Measurements from ENCODE around the gene MESP1.
A peak's percentile ranks its signal among the peaks of the same experiment; 100 is the strongest.

MESP1 gene

GRCh38 chr15:89743594-89743993 lies 7.5 kb downstream of the MESP1 start:
- WGBS, 2 donors (ENCODE audit: extremely low coverage in 2 of 2, insufficient read length in 2 of 2, insufficient replicate concordance in 1 of 2): no CpG with 5 or more reads among the region's 8 CpGs
- Histone ChIP-seq H2BK12ac (ENCODE audit: low read length) (no peak overlapping the region), H3K36me3 (replicated peaks in 1 of 2; ENCODE audit: control insufficient read depth in 2 of 2, insufficient read depth in 2 of 2, low read length in 2 of 2) (no peaks in the 10 kb centered on the region), H3K27me3 (ENCODE audit: control insufficient read depth in 3 of 3, insufficient read depth in 3 of 3, low read depth in 1 of 3, low read length in 3 of 3) (peaks cover 17 to 57% (median 35%) of the 10 kb centered on the region in 3 experiments), H3K4me1 (ENCODE audit: control insufficient read depth in 2 of 2, insufficient read depth in 1 of 2, low read depth in 1 of 2, low read length in 2 of 2) (peaks cover 0 to 2% of the 10 kb centered on the region in 2 donors), H2AFZ (ENCODE audit: low read length) (no peak overlapping the region), H3K18ac (ENCODE audit: low read length) (no peak overlapping the region), H2BK15ac (ENCODE audit: low read length) (no peak overlapping the region), H3K14ac (ENCODE audit: low read length) (no peak overlapping the region), H3K4ac (ENCODE audit: low read length) (no peak overlapping the region), H3K9ac (ENCODE audit: low read depth, low read length, poor library complexity) (peak overlapping the region; percentile 30), H3K4me3 (ENCODE audit: low read length in 2 of 2) (no peak overlapping the region), H2AK5ac (ENCODE audit: low read depth, low read length) (no peak overlapping the region), H4K91ac (ENCODE audit: low read depth, low read length, poor library complexity) (no peak overlapping the region), H4K8ac (ENCODE audit: low read depth, low read length) (no peak overlapping the region), H3K27ac (replicated peaks; ENCODE audit: low read length) (no peak overlapping the region), H3K23ac (ENCODE audit: low read depth, low read length, poor library complexity) (no peak overlapping the region), H2BK120ac (ENCODE audit: low read depth, low read length) (no peak overlapping the region), H3K4me2 (ENCODE audit: insufficient read depth, low read length, poor library complexity, severe bottlenecking) (no peak overlapping the region), H3K79me1 (ENCODE audit: low read depth, low read length) (peaks cover 4% of the 10 kb centered on the region), H3K9me3 (replicated peaks in 1 of 2; ENCODE audit: control insufficient read depth in 2 of 2, insufficient read depth in 1 of 2, low read depth in 1 of 2, low read length in 2 of 2) (peaks cover 0 to 2% of the 10 kb centered on the region in 2 donors), H2BK5ac (ENCODE audit: low read length) (no peak overlapping the region)
- DNase-seq (ENCODE audit: low spot score): no peak

DNA sequence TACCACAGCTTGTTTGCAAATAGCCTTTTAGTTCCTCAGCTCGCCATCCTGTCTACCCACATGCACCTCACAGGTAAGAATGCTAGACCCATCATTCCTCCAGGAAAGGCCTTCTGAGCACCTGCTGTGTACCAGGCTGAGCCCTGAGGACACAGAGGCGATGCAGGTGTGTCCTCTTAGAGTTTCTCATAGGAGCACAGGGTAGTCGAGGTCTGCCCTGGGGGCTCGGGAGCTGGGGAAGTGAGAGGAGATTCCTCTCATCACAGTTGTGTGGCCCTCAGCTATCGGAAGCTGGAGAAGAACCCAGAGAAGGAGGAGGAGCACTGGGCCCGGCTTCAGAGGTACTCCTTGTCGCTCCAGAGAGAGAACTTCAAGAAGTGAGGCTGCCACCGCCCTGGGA lies 8.0 kb downstream of the MESP1 start:
- no CpG with 5 or more reads among the region's 8 CpGs for WGBS, 2 donors (ENCODE audit: extremely low coverage in 2 of 2, insufficient read length in 2 of 2, insufficient replicate concordance in 1 of 2)
- peaks cover 0 to 2% of the 10 kb centered on the region in 2 donors for H3K9me3 ChIP-seq (replicated peaks in 1 of 2; ENCODE audit: control insufficient read depth in 2 of 2, insufficient read depth in 1 of 2, low read depth in 1 of 2, low read length in 2 of 2)
- no peak overlapping the region for H3K18ac ChIP-seq (ENCODE audit: low read length)

GRCh38 chr15:89740137-89740536 lies 10.9 kb downstream of the MESP1 start:
- no peaks in the 10 kb centered on the region for H3K79me1 ChIP-seq (ENCODE audit: low read depth, low read length)
- no peak overlapping the region for H3K27ac ChIP-seq (replicated peaks; ENCODE audit: low read length)
- H3K23ac ChIP-seq (ENCODE audit: low read depth, low read length, poor library complexity): no peak overlapping the region
- no peak overlapping the region for H3K4me2 ChIP-seq (ENCODE audit: insufficient read depth, low read length, poor library complexity, severe bottlenecking)
- no peaks in the 10 kb centered on the region for H3K4me1 ChIP-seq (ENCODE audit: control insufficient read depth in 2 of 2, insufficient read depth in 1 of 2, low read depth in 1 of 2, low read length in 2 of 2)
- H3K36me3 ChIP-seq (replicated peaks in 1 of 2; ENCODE audit: control insufficient read depth in 2 of 2, insufficient read depth in 2 of 2, low read length in 2 of 2): no peaks in the 10 kb centered on the region
- H3K27me3 ChIP-seq (ENCODE audit: control insufficient read depth in 3 of 3, insufficient read depth in 3 of 3, low read depth in 1 of 3, low read length in 3 of 3): peaks cover 0 to 47% (median 5%) of the 10 kb centered on the region in 3 experiments
- no peak overlapping the region for H2AK5ac ChIP-seq (ENCODE audit: low read depth, low read length)
- no peak overlapping the region for H3K18ac ChIP-seq (ENCODE audit: low read length)
- H4K8ac ChIP-seq (ENCODE audit: low read depth, low read length): no peak overlapping the region
- H3K14ac ChIP-seq (ENCODE audit: low read length): no peak overlapping the region
- no peak overlapping the region for H4K91ac ChIP-seq (ENCODE audit: low read depth, low read length, poor library complexity)
- DNase-seq (ENCODE audit: low spot score): peak; percentile 69
- no peak overlapping the region for H3K9ac ChIP-seq (ENCODE audit: low read depth, low read length, poor library complexity)
- H2BK5ac ChIP-seq (ENCODE audit: low read length): no peak overlapping the region
- no peaks in the 10 kb centered on the region for H3K9me3 ChIP-seq (replicated peaks in 1 of 2; ENCODE audit: control insufficient read depth in 2 of 2, insufficient read depth in 1 of 2, low read depth in 1 of 2, low read length in 2 of 2)
- WGBS, 2 donors (ENCODE audit: extremely low coverage in 2 of 2, insufficient read length in 2 of 2, insufficient replicate concordance in 1 of 2): no CpG with 5 or more reads among the region's 8 CpGs
- no peak overlapping the region for H2BK15ac ChIP-seq (ENCODE audit: low read length)
- no peak overlapping the region for H3K4me3 ChIP-seq (ENCODE audit: low read length in 2 of 2)
- H2BK12ac ChIP-seq (ENCODE audit: low read length): no peak overlapping the region
- no peak overlapping the region for H3K4ac ChIP-seq (ENCODE audit: low read length)
- H2BK120ac ChIP-seq (ENCODE audit: low read depth, low read length): no peak overlapping the region
- no peak overlapping the region for H2AFZ ChIP-seq (ENCODE audit: low read length)

More for the DNA sequence above, 8.0 kb downstream of the MESP1 start:
- H3K4ac ChIP-seq (ENCODE audit: low read length): no peak overlapping the region
- H3K9ac ChIP-seq (ENCODE audit: low read depth, low read length, poor library complexity): no peak overlapping the region
- H3K4me3 ChIP-seq (ENCODE audit: low read length in 2 of 2): no peak overlapping the region
- no peaks in the 10 kb centered on the region for H3K36me3 ChIP-seq (replicated peaks in 1 of 2; ENCODE audit: control insufficient read depth in 2 of 2, insufficient read depth in 2 of 2, low read length in 2 of 2)
- no peak overlapping the region for H2AK5ac ChIP-seq (ENCODE audit: low read depth, low read length)
- H2BK120ac ChIP-seq (ENCODE audit: low read depth, low read length): no peak overlapping the region
- H3K27ac ChIP-seq (replicated peaks; ENCODE audit: low read length): no peak overlapping the region
- no peak overlapping the region for H2BK12ac ChIP-seq (ENCODE audit: low read length)
- peaks cover 13 to 52% (median 29%) of the 10 kb centered on the region in 3 experiments for H3K27me3 ChIP-seq (ENCODE audit: control insufficient read depth in 3 of 3, insufficient read depth in 3 of 3, low read depth in 1 of 3, low read length in 3 of 3)
- DNase-seq (ENCODE audit: low spot score): no peak
- H4K8ac ChIP-seq (ENCODE audit: low read depth, low read length): no peak overlapping the region
- H2BK5ac ChIP-seq (ENCODE audit: low read length): no peak overlapping the region
- H3K4me2 ChIP-seq (ENCODE audit: insufficient read depth, low read length, poor library complexity, severe bottlenecking): no peak overlapping the region
- H4K91ac ChIP-seq (ENCODE audit: low read depth, low read length, poor library complexity): no peak overlapping the region
- H3K79me1 ChIP-seq (ENCODE audit: low read depth, low read length): peaks cover 4% of the 10 kb centered on the region
- peak overlapping the region; percentile 7 for H2AFZ ChIP-seq (ENCODE audit: low read length)
- H2BK15ac ChIP-seq (ENCODE audit: low read length): no peak overlapping the region
- H3K4me1 ChIP-seq (ENCODE audit: control insufficient read depth in 2 of 2, insufficient read depth in 1 of 2, low read depth in 1 of 2, low read length in 2 of 2): peaks cover 0 to 2% of the 10 kb centered on the region in 2 donors
- H3K23ac ChIP-seq (ENCODE audit: low read depth, low read length, poor library complexity): peak overlapping the region; percentile 6
- no peak overlapping the region for H3K14ac ChIP-seq (ENCODE audit: low read length)

- no peak overlapping the region for H2AK5ac ChIP-seq (ENCODE audit: low read depth, low read length)
- no peak for DNase-seq (ENCODE audit: low spot score)
- H3K9ac ChIP-seq (ENCODE audit: low read depth, low read length, poor library complexity): no peak overlapping the region
- H3K27me3 ChIP-seq (ENCODE audit: control insufficient read depth in 3 of 3, insufficient read depth in 3 of 3, low read depth in 1 of 3, low read length in 3 of 3): peaks cover 0 to 39% (median 0%) of the 10 kb centered on the region in 3 experiments
- no peaks in the 10 kb centered on the region for H3K79me1 ChIP-seq (ENCODE audit: low read depth, low read length)
- H3K23ac ChIP-seq (ENCODE audit: low read depth, low read length, poor library complexity): no peak overlapping the region
- H3K9me3 ChIP-seq (replicated peaks in 1 of 2; ENCODE audit: control insufficient read depth in 2 of 2, insufficient read depth in 1 of 2, low read depth in 1 of 2, low read length in 2 of 2): no peaks in the 10 kb centered on the region
- no peaks in the 10 kb centered on the region for H3K4me1 ChIP-seq (ENCODE audit: control insufficient read depth in 2 of 2, insufficient read depth in 1 of 2, low read depth in 1 of 2, low read length in 2 of 2)
- H2AFZ ChIP-seq (ENCODE audit: low read length): no peak overlapping the region
- no peak overlapping the region for H3K27ac ChIP-seq (replicated peaks; ENCODE audit: low read length)
- no peak overlapping the region for H2BK12ac ChIP-seq (ENCODE audit: low read length)
- H3K4me2 ChIP-seq (ENCODE audit: insufficient read depth, low read length, poor library complexity, severe bottlenecking): no peak overlapping the region
- no peak overlapping the region for H2BK120ac ChIP-seq (ENCODE audit: low read depth, low read length)
- no peak overlapping the region for H2BK5ac ChIP-seq (ENCODE audit: low read length)
- WGBS, 2 donors (ENCODE audit: extremely low coverage in 2 of 2, insufficient read length in 2 of 2, insufficient replicate concordance in 1 of 2): no CpG with 5 or more reads among the region's 4 CpGs
- no peak overlapping the region for H3K4ac ChIP-seq (ENCODE audit: low read length)
- no peak overlapping the region for H2BK15ac ChIP-seq (ENCODE audit: low read length)
- no peak overlapping the region for H3K18ac ChIP-seq (ENCODE audit: low read length)
- no peaks in the 10 kb centered on the region for H3K36me3 ChIP-seq (replicated peaks in 1 of 2; ENCODE audit: control insufficient read depth in 2 of 2, insufficient read depth in 2 of 2, low read length in 2 of 2)
- H4K8ac ChIP-seq (ENCODE audit: low read depth, low read length): no peak overlapping the region
- no peak overlapping the region for H4K91ac ChIP-seq (ENCODE audit: low read depth, low read length, poor library complexity)
- no peak overlapping the region for H3K14ac ChIP-seq (ENCODE audit: low read length)
- no peak overlapping the region for H3K4me3 ChIP-seq (ENCODE audit: low read length in 2 of 2)
Observed at GRCh38 chr15:89735773-89736172, 15.3 kb downstream of the MESP1 start.
